GM18870 (cell line): ENCODE results near the gene THG1L.
"Not testable (repeated sequence)": the region's sequence is repeated elsewhere in the genome, so short reads cannot be mapped to it uniquely, and the experiment has no call there.

Experiments used
- ATAC-seq: cut with Tn5 transposase; IDR thresholded peaks from one replicate; pipeline ENCODE4 v1.9.1; 2021; ENCODE audit warnings: moderate library complexity; ENCODE audit not compliant: unreplicated experiment

Gene THG1L

DNA sequence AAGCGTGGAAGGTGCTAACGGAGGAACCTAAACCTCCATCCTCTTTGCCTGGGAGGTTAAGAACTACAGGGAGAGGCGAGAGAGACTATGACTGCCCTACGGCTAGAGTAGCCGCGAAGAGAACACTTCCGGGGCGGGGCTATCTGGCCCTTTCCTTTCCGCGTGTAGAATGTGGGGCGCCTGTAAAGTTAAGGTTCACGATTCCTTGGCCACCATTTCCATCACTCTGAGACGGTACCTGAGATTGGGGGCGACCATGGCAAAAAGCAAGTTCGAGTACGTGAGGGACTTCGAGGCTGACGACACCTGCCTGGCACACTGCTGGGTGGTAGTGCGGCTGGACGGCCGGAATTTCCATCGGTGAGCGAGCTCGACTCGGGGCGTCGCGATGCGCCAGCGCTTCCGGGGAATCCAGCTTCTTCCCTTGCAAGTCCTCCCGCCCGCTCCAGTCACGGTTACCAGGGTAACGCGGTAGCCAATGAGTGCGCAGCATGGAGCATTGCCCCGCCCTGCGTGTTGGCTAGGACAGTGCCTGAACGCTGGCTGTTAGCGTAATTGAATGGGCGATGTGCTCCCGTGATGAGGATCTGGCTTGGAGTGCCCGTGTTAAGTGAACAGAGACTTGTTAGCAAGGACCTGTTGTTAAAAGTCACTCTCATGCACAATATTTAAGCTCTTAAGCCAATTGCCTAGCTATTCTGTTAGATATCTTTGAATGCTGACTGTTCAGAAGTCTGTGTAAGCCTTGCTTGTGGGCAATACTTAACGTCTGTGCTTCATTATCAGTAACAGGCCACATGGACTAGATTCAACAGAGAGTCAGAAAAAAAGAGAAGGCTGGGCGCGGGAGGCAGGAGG is at the start of gene THG1L:
THG1L (plus strand) TSS at position 149 of the 858 bp plus-strand sequence; CDS start at position 170, 21 bp downstream.
- ATAC-seq: peak; percentile 85

DNA sequence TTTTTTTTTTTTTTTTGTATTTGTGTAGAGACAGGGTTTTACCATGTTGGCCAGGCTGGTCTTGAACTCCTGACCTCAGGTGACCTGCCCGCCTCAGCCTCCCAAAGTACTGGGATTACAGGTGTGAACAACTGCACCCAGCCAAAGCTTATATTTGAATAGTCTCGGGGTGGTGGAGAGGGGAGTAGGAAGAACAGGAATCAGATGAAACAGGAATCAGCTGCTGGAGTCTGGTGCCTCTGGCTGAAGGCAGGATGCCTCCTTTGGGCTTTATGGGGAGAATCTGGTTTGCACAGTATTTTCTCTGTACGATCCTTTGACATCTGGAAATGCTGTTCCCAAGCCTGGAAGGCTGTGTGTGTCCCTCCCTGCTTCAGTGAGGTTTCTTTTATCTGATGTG is 49.0 kb upstream of the THG1L start:
- no peak for ATAC-seq

DNA sequence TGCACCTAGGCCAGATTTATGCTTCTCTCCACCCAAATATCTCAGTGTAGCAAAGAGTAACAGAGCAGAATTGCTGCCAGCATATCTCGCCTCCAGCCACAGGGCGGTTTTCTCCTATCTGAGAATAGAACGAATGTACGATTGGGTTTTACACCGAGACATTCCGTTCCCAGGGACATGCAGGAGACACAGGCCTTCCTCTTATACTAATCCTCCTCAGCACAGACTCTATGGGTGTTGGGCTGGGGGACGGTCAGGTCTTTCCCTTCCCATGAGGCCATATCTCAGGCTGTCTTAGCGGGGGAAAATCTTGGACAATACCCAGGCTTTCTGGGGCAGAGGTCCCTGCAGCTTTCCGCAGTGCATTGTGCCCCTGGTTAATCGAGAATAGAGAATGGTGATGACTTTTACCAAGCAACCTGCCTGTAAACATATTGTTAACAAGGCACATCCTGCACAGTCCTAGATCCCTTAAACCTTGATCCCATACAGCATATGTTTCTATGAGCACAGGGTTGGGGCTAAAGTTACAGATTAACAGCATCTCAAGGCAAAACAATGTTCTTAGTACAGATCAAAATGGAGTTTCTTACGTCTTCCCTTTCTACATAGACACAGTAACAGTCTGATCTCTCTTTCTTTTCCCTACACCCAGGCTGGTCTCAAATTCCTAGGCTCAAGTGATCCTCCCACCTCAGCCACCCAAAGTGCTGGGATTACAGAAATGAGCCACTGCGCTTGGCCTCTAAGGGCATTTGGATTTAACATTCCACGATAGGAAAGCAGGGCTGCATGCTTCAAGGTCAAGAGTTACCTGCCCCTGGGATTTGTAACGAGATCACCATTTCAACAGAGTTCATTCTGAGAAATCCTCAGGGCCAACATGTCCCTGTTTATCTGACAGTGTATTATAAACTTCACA is 44.7 kb upstream of the THG1L start:
- ATAC-seq: not testable (repeated sequence)

DNA sequence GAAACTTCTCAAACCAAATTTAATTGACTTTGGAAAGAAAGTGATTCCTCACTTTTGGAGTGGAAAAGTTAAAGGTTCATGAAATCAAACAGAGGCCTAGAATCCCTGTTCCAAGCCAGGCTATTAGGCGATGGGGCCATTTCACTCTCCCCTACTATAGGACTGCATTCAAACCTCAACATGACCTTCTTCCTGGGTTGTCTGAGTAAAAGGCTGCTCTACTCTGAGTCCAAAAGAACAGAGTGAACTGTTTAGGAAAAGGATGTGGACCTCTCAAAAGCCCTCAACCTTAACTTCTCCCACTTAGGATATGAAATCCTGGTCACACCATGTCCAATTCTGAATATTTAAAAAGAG is 44.0 kb upstream of the THG1L start:
- ATAC-seq: no peak

DNA sequence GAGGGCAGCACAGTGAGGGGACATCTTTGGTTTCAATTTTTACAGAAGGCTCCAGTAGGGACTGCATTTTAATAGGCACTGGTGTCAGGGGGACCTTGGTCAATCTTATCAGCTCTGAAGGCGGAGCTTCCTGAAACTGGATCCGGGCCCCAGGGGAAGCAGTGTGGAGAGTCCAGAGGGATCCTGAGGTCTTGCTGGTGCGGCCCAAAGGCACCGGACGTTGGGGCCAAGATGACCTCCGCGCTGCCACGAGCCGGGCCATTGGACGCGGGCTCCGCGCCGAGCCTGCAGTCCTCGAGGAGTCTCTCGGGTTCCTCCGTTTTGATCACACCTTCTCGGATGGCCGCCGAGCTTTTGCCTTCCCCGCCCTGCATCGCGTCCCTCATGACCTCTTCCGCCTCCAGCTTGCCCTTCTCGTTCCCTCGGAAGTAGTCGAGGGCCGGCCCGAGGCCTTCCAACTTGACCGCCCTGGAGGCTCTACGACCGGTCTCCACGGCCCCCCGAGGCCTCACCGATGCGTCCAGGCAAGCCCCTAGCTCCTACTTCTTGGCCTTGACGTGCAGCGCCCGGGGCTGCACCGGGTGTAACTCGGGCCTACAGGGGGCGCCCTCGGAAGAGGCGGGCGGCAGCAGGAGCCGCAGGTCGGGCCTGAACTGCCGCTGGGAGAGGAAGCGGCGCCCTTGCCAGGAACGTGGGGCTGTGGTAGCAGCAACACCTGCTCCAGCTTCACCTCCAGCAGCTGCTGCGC is 41.1 kb upstream of the THG1L start:
- ATAC-seq: no peak

DNA sequence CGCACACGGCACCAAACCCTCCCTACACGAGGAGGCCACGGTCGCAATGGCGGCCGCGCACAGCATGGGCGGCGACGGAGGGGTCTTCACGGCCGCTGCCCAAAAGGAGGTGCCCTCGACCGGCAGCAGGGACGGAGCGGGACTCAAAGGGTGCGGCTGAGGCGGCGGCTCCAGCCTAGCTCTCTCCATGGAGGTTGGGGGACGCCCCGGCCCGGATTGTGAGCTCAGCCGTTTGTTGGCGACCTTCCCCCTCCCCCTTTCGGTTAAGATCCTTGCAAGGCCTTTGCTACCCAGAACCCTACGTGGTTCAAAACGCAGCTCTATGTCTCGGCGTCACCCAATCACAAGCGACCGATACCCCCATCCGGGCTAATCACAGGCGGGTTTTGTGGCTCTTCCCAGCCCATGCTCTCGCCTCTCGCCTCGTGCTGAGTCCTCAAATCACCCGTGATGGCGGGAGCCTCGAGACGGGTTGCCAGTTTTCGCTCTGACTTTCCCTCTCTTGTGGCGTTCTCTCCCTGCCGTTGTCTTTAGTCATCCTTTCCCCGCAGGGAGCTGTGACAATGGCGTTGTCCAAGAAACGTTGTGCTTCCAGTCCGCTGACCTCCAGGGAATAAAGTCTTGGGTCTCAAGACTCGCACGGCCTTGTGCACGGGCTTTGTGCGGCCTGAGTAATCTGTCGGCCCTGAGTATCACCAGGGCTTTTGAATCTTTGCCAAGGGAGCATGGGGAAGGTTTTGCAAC is 40.4 kb upstream of the THG1L start:
- no peak for ATAC-seq

DNA sequence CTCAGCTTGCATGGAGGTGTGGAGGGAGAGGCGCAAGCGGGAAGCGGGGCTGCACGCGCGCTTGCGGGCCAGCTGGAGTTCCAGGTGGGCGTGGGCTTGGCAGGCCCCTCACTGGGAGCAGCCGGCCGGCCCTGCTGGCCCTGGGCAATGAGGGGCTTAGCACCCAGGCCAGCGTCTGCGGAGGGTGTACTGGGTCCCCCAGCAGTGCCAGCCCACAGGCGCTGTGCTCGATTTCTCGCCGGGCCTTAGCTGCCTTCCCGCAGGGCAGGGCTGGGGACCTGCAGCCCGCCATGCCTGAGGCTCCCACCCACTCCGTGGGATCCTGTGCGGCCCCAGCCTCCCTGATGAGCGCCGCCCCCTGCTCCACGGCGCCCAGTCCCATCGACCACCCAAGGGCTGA is 37.4 kb upstream of the THG1L start:
- ATAC-seq: not testable (repeated sequence)

DNA sequence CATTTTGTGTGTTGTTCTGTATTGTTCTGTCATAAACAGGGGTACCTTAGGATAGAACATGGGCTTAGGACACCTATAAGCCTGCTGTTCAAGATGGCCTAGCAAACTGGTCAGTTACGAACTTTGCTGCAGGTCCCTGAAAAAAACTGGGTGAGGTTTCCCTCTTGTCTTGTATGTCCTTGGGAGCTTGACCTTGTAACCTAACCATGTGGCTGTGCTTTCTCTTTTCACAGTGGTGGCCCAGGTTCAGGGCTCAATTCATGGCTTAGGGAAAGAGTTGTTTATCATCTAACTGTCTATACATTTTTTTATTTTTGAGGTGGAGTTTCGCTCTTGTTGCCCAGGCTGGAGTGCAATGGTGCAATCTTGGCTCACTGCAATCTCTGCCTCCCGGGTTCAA is 35.1 kb upstream of the THG1L start:
- not testable (repeated sequence) for ATAC-seq

DNA sequence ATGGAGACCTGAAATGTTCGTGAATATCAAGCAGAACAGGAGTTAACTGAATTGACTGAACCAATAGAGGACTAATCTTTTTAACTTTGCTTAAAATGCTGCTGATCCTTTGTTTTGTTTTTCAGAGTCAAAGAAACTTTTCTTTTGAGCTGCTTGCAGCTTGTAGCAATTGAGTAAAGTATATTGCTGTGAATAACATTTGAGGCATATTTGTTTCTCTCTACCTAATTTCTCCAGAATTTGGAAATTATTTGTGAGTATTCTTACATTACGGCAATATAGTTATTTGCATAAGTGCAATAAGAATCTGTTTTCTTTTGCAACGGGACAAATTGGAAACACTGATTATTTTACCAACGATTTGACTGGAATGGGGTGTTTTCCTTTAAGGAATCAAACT is 32.5 kb upstream of the THG1L start:
- ATAC-seq: not testable (repeated sequence)

DNA sequence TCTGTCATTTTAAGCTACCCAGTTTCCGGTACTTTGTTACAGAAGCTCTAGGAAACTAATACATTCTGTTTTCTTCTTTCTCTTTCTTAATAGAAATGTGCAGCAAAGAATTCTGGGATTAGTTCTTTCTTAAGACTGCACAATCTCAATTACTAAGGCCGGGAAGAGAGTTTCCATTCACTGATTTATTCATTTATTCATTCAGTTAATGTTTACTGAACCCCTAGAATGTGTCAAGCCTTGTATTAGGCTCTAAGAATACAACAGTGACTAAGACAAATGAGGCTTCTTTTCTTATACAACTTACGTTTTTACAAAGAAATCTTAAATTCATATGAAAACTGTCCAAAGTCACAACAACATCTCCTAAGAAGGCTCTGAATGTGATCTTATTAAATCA is 27.5 kb upstream of the THG1L start:
- no peak for ATAC-seq

DNA sequence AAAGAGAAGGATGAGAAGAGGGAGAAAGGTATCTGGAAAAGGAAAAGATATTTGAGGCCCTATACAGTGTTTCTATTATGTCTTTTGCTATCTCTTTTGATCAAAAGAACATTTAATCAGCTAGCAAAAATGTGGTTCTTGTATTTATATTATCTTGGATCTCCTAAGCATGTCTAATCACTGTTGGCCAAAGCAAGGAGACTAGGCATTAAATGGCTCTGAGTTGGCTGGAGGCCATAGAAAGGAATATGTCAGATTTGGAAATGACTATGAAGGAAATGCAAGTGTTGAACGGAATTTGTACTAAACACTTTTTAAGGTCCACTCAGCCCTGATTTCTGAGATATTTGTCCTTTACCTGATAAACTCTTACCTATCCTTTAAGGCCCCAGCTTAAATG is 22.4 kb upstream of the THG1L start:
- no peak for ATAC-seq

DNA sequence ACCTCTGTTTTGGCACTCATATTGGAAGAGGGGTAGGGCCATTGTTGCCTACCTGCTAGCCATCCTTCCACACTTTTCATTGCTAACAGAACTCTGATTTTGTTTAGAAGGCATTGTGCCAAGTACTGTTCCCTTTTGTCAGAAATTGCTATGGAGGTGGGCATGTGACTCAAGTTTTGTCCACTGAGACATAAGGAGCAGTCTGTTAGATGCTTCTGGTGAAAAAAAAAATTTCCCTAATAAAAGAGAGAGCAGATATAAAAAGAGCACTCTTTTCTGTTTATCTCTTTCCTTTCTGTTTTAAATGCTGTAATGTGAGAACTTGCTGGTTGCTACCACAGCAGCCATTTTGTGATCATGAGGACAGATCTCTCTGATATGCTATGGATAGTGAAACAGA is 21.9 kb upstream of the THG1L start:
- ATAC-seq: no peak

DNA sequence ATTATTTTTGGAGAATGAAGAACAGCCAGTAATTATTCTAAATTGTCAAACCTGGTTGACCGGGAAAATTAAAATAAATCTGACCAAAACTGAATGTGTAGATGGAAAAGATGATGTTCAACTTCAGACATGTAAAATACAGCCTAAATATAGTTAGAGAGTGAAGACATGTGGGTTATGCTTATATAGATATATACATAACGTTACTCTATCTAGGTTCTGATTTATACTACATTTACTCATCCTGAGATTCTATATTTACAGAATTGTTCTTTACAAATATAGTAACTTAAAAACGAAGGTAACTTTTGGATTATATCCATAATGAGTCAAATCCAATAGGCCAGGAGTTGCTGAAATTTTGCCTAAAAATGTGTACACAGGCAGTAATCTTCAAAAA is 20.8 kb upstream of the THG1L start:
- ATAC-seq: no peak

DNA sequence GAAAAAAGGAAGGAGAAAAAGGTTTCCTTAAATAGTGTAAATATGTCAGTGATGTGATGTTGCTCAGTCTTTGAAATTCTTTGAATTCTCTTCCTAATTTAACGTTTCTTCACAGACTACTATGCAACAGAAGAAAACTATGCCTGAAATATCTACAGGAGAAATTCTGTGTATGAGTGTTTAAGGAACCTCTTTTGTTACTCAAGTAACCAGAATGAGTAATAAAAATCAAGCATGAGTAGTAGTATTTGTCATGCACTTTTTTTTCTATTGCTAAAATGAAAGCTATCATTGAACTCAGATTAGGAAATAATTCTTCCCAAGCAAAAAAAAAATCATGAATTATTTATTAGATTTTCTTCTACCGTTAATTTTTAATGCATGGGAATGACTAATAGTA is 20.3 kb upstream of the THG1L start:
- ATAC-seq: no peak

DNA sequence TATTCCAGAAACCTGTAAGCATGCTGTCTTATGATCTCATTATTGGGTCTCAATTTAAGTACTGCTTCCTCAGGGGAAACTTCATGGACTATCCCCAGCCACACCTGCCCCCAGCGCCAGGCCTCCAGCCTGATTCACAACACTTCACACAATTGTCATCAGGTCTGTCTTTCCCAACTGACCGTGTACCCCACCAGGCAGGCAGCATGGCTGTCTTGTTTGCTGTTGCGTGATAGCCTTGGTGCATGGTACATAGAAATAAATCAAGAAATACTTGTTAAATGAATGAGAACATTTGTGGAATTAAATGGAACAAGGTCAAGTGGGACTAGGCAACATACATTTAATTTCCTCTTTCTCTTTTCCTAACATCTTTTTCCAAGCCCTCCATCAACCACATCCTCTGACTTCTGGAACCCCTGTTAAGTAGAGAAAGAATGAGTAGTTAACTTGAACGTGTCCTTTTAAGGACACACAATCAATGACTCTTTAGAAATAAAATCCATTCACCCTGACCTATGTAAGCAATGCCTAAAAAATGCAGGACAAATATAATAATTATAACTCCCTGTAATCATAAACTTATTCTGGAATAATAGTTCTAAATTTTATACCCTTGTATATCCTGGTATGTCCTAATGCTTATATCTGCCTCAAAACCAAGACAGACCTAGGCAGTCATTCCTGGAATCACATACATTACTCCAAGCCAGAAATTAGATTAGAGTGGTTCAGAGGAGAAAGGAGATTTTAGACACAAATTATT is 17.2 kb upstream of the THG1L start:
- ATAC-seq: no peak

DNA sequence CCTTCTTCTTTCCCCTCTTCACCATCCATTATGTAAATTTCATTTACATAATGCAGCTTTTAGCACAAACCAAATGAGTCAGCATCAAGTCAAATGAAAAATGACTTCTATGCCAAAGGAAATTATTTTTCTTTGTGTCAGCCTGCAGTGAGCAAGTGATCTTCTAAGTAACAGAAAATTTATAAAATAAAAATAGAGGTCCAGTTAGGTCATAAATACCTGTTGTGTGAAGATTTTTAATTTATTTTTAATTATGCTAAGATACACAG is 16.7 kb upstream of the THG1L start:
- no peak for ATAC-seq

DNA sequence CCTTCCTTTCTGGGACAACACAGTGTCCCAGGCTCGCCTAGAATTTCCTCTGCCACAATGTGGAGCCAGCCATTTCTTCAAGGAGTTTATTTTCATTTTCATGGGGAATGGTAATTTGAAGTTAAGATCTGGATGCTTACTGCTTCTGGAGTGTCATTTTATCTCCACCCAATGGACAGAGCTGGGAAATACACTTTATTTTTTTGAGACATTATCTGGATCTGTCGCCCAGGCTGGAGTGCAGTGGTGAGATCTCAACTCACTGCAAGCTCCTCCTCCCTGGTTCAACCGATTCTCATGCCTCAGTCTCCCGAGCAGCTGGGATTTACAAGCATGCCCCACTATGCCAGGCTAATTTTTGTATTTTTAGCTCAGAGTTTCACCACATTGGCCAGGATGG is 12.7 kb upstream of the THG1L start:
- ATAC-seq: peak; percentile 79

DNA sequence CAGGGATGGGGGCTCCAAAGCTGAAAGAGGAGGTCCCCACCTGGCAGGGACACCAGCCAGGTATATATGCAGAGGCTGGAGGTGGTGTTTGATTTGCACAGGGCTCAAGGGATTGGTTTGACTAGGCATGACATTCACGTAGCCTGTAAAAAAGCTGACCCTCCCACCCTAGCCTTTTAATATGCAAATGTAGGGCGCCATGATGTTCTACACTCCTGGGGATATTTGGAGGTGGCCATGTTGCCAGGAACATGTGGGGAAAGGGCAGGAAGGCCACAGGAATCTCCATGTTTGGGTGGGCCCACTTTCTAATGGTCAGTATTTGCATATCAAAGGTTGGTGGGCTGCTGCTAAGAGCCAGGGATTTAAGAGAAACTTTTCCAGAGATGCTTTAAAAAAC is 12.0 kb upstream of the THG1L start:
- ATAC-seq: no peak

DNA sequence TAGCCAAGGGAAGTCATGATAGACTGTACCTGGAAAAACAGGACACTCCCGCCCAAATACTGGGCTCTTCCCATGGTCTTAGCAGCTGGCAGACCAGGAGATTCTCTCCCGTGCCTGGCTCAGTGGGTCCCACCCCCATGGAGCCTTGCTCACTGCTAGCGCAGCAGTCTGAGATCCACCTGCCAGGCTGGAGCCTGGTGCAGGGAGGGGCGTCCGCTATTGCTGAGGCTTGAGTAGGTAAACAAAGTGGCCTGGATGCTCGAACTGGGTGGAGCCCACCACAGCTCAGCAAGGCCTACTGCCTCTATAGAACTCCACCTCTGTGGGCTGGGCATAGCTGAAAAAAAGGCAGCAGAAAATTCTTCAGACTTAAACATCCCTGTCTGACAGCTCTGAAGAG is 10.1 kb upstream of the THG1L start:
- ATAC-seq: no peak

DNA sequence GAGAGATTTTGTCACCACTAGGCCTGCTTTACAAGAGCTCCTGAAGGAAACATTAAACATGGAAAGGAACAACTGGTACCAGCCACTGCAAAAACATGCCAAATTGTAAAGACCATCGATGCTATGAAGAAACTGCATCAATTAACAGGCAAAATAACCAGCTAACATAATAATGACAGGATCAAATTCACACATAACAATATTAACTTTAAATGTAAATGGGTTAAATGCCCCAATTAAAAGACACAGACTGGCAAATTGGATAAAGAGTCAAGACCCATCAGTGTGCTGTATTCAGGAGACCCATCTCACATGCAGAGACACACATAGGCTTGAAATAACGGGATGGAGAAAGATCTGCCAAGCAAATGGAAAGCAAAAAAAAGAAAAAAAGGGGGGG is 8.3 kb upstream of the THG1L start:
- not testable (repeated sequence) for ATAC-seq
